ENCODE results near the gene TMEM271. TPM values are rescaled to one million over a fixed set of nuclear protein-coding genes. Genes with fewer than 3 reads are reported as not detected.

Gene TMEM271
- total RNA-seq, 1 donor from 2014 or later, result not detected

DNA sequence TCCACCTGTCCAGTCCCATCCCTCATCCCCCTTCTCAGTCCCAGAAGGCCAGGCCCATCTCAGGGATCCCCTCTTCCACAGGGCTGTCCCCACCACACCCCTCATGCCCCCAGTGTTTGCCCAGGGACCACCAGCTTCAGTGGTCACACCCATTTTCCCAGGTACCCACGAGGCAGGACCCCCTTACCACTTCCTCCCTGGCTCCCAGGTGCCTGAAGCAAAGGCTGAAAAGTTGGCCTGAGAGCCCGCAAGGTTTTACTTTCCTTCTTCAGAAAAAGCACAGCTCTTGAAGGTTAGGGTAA, 7.8 kb downstream of the TMEM271 start:
- H3K9me3 ChIP-seq (ENCODE audit: low read depth), result no peaks in the 10 kb centered on the region
- no peaks in the 10 kb centered on the region for H4K20me1 ChIP-seq (ENCODE audit: low read depth)
- H3K9ac ChIP-seq, result no peak overlapping the region
- Mint-ChIP-seq H3K27ac (no peak overlapping the region), H3K9me3 (peaks cover 32% of the 10 kb centered on the region), H3K27me3 (ENCODE audit: insufficient read depth, low read depth) (peaks cover 33% of the 10 kb centered on the region), H3K4me1 (no peaks in the 10 kb centered on the region), H3K4me3 (no peak overlapping the region), H3K36me3 (no peaks in the 10 kb centered on the region)
- H3K27ac ChIP-seq, result no peak overlapping the region
- H2AFZ ChIP-seq (replicated peaks), result no peak overlapping the region
- TF ChIP-seq CTCF (IDR thresholded peaks at IDR 0.05) (no peak), EZH2 (IDR thresholded peaks at IDR 0.05) (no peak), EZH2phosphoT487 (IDR thresholded peaks at IDR 0.05) (no peak)
- H3K4me1 ChIP-seq, result no peaks in the 10 kb centered on the region
- no peaks in the 10 kb centered on the region for H3K36me3 ChIP-seq
- peaks cover 49% of the 10 kb centered on the region for H3K27me3 ChIP-seq
- H3F3A ChIP-seq (ENCODE audit: low read depth), result no peaks in the 10 kb centered on the region
- H3K79me2 ChIP-seq (ENCODE audit: low read depth), result no peaks in the 10 kb centered on the region
- no peak for DNase-seq (ENCODE audit: low spot score)
- no peak overlapping the region for H3K4me2 ChIP-seq
- no peak overlapping the region for H3K4me3 ChIP-seq

- Histone ChIP-seq H3K9ac (no peak overlapping the region), H3K27me3 (peaks cover 43% of the 10 kb centered on the region), H3F3A (ENCODE audit: low read depth) (no peaks in the 10 kb centered on the region), H3K4me3 (no peak overlapping the region), H2AFZ (replicated peaks) (no peak overlapping the region), H3K79me2 (ENCODE audit: low read depth) (no peaks in the 10 kb centered on the region), H3K4me1 (no peaks in the 10 kb centered on the region), H3K36me3 (no peaks in the 10 kb centered on the region), H3K4me2 (no peak overlapping the region), H3K27ac (no peak overlapping the region), H4K20me1 (ENCODE audit: low read depth) (no peaks in the 10 kb centered on the region), H3K9me3 (ENCODE audit: low read depth) (no peaks in the 10 kb centered on the region)
- Mint-ChIP-seq H3K27me3 (ENCODE audit: insufficient read depth, low read depth) (peaks cover 29% of the 10 kb centered on the region), H3K4me3 (peak overlapping the region; percentile 60), H3K36me3 (no peaks in the 10 kb centered on the region), H3K4me1 (no peaks in the 10 kb centered on the region), H3K27ac (no peak overlapping the region), H3K9me3 (peaks cover 38% of the 10 kb centered on the region)
- TF ChIP-seq EZH2 (IDR thresholded peaks at IDR 0.05) (no peak), CTCF (IDR thresholded peaks at IDR 0.05) (no peak), EZH2phosphoT487 (IDR thresholded peaks at IDR 0.05) (no peak)
- no peak for DNase-seq (ENCODE audit: low spot score)
These were observed 8.4 kb downstream of the TMEM271 start for GRCh38 chr4:567457-568350.

- no peak overlapping the region for H3K4me3 ChIP-seq
- no peak overlapping the region for H3K4me2 ChIP-seq
- H3K4me1 ChIP-seq, result no peaks in the 10 kb centered on the region
- no peaks in the 10 kb centered on the region for H3K4me1 Mint-ChIP-seq
- no peaks in the 10 kb centered on the region for H3K36me3 ChIP-seq
- H3K9me3 ChIP-seq (ENCODE audit: low read depth), result no peaks in the 10 kb centered on the region
- no peak overlapping the region for H2AFZ ChIP-seq (replicated peaks)
- H3K27ac ChIP-seq, result no peak overlapping the region
- H3K9ac ChIP-seq, result no peak overlapping the region
- H3K27me3 ChIP-seq, result peaks cover 33% of the 10 kb centered on the region
- H3K36me3 Mint-ChIP-seq, result no peaks in the 10 kb centered on the region
- H3K9me3 Mint-ChIP-seq, result peaks cover 37% of the 10 kb centered on the region
- peak overlapping the region; percentile 52 for H3K4me3 Mint-ChIP-seq
- DNase-seq (ENCODE audit: low spot score), result no peak
- no peak overlapping the region for H3K27ac Mint-ChIP-seq
- no peaks in the 10 kb centered on the region for H3K79me2 ChIP-seq (ENCODE audit: low read depth)
- H3F3A ChIP-seq (ENCODE audit: low read depth), result no peaks in the 10 kb centered on the region
- peaks cover 19% of the 10 kb centered on the region for H3K27me3 Mint-ChIP-seq (ENCODE audit: insufficient read depth, low read depth)
- no peaks in the 10 kb centered on the region for H4K20me1 ChIP-seq (ENCODE audit: low read depth)
- TF ChIP-seq CTCF (IDR thresholded peaks at IDR 0.05), result no peak
- no peak for TF ChIP-seq EZH2 (IDR thresholded peaks at IDR 0.05)
- no peak for TF ChIP-seq EZH2phosphoT487 (IDR thresholded peaks at IDR 0.05)
These were observed 9.4 kb downstream of the TMEM271 start for GRCh38 chr4:566508-567295.

All from neural progenitor cell (in vitro differentiated cells).